Kidney glomerular epithelial cell (primary cell): Measurements from ENCODE around the gene CSH2.

Experiments
- DNase-seq: peaks from one replicate; lab custom pipeline; 2025; lab: John Stamatoyannopoulos, UW

The CSH2 gene

GRCh38 chr17:63834431-63835166, 38.9 kb downstream of the CSH2 start:
- peak; percentile 50 for DNase-seq

- no peak for DNase-seq
These were observed 39.6 kb downstream of the CSH2 start for GRCh38 chr17:63833741-63834373.

DNA sequence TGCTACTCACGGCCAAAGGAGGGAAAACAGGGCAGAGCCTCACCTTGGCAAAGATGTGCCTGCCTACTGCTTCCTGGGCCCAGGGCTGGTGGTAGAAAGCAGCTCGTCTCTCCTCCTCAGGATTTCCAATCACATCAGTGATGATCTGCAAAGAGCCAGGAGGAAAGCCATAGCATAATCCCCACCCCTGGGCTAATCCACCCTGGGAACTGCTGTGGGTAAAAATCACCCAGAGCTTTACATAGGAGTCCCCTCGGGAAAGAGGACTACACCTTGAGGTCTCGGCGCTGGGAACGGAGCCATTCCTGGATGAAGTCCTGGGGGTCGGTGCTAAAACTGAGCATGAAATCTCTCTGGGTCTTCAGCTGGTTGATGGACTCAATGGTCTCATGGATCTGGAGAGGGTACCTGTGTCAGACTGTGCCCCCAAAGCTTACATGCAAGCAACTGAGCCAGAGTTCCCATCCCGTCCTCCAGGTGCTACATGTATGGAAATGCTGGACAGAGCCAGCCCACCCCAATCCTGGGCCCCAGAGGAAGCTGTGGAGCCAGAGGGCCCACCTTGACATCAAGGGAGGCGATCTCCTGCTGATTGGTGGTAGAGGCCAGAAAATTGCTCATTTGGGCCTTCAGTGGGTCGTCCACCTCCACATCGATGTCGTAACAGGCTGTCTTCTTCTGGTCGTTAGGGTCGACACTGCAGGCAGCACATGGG, 40.3 kb downstream of the CSH2 start:
- DNase-seq, result no peak

DNA sequence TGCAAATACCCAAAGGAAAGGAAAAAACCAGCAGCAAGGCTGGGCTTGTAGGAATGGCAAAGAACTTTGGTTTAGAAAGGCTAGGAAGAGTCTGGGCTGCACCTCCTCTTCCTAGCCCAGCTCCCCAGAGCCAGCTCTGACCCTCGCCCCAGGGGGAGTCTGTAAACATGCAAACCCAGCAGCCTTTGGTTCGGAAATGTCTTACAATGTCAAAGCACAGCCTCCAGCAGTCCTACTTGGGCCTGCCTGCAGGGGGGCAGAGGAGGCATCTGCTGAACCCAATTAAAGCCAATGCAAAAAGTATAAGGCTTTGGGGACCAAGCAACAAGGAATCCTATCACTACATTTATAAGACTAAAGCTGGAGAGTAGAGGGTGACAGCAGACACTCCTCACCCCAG, 41.0 kb downstream of the CSH2 start:
- DNase-seq, result no peak

- DNase-seq, result no peak
These were observed 41.5 kb downstream of the CSH2 start for GRCh38 chr17:63832014-63832413.

DNA sequence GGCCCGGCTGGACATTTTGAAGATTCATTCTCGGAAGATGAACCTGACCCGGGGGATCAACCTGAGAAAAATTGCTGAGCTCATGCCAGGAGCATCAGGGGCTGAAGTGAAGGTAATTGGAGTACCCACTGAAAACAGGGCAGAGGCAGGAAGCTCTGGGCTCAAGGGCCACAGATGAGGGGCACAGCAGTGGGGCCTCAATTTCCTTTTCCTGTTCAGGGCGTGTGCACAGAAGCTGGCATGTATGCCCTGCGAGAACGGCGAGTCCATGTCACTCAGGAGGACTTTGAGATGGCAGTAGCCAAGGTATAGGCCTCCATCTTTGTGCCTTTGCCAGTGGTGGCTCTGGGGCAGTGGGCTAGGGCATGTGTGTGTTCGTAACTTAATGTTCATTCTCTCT, 42.0 kb downstream of the CSH2 start:
- DNase-seq, result no peak

DNA sequence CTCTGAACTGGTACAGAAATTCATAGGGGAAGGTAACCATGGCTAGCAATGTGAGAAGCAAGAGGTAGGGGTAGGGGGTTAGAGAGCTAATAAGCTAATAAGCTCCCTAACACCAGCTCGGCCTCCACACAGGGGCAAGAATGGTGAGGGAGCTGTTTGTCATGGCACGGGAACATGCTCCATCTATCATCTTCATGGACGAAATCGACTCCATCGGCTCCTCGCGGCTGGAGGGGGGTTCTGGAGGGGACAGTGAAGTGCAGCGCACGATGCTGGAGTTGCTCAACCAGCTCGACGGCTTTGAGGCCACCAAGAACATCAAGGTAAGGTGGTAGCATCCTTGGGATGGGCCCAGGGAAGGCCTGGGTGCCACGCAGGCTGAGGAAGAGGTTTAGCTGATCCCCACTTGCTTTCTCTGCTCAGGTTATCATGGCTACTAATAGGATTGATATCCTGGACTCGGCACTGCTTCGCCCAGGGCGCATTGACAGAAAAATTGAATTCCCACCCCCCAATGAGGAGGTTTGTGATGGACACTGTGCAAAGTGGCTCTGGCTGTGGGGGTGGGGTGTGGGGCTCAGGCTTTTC, 42.5 kb downstream of the CSH2 start:
- no peak for DNase-seq

- DNase-seq, result no peak
These were observed 43.2 kb downstream of the CSH2 start for GRCh38 chr17:63830278-63830677.

DNA sequence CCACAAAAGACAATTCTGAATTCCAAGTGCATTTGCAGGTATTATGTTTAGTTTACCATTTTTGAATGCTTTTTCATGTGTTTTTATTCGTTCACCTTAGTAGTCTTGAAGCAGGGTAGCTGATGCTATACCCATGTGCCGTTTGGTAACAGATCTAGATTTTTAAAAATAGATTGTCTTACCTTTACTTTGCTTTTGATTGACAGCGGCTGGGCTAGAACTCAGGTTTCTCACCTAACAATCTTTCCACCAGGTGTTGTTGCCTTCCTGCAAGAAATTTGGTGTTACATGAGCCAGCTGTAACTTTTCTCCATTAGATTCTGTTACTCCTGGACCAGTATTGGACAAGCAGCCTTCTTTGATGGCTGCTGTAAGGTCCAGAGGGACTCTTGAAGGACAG, 44.5 kb downstream of the CSH2 start:
- no peak for DNase-seq

DNA sequence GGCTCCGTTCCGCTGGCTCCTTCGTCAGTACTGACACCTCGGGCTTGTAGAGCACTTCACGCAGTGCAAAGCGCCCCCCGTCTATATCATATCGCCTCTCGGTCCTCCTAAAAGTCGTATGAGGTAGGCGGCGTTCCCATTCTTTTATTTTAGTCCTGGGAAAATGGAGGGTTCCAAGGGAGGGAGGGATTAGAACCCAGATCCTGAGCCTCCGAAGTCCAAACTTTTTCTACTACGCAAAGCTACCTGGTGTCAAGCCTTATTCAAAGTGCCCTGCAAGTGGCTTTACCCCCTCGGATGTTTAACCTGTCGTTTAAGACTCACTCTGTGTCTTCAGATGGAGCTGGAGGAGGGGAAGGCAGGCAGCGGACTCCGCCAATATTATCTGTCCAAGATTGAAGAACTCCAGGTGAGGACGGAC, 45.7 kb downstream of the CSH2 start:
- DNase-seq, result no peak

DNA sequence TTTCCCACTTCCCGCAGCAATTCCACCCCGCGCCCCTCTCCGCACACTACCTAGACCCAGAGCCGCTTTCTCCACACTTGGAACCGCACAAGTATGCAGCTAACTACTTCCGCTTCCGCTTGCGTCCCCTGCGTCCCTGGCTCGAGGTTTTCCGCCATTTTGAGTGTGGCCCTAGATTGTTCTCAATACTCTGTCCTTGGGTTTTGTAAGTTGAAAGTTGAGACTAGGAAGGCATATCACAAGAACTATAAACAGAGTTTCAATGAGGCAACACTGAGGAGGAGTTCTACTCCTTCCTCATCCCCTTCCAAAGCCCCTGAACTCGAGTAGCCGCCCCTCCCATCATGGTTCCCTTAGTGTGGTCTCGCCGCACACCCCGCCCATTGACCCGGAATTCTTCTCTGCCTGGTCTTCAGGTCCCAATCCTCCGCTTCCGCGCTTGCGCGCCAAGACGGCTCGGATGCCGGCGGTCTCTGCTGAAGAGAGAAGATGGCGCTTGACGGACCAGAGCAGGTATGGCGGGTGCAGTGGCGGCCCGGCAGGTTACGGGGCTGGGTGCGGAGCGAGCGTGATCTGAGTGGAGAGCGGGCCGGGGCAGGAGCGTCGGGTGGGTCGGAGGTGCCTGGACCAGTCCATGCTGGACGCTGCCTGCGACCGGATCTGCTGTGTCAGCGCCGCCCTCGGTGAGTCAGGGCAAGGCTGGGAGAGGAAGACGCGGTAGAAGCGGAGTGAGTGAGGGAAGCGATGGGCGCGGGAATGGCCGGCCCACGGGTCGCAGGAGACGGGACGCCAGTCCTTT, 46.3 kb downstream of the CSH2 start, which contains the start of the genes FTSJ3 and PSMC5:
TSS of gene FTSJ3 (minus strand) at position 662 of the 799 bp plus-strand sequence. CDS start 761 bp downstream, outside the sequence.
TSS of gene PSMC5 (plus strand) at position 430 of the 799 bp plus-strand sequence. CDS start at position 490, 60 bp downstream.
- peak; percentile 97 for DNase-seq

- DNase-seq, result peak; percentile 14
These were observed 46.9 kb downstream of the CSH2 start for GRCh38 chr17:63826468-63827001.

DNA sequence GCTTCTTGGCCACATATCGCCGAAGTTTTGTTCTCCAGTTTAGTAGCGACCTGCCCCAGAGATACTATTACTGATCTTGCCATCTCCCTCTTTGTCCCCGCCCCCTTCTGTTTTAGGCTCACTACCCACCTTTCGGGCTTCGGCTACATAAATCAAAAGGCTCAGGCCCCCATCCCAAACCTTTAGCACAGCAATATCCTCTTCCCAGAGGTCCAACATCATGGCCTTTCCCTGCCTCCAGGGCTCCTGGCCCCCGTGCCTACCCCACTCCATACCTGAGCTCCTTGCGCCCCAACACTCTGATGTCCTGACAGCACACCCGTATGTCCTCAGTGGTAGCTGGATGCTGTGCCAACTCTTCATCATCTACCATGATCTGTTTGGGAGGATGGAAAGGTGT, 49.1 kb downstream of the CSH2 start:
- no peak for DNase-seq

DNA sequence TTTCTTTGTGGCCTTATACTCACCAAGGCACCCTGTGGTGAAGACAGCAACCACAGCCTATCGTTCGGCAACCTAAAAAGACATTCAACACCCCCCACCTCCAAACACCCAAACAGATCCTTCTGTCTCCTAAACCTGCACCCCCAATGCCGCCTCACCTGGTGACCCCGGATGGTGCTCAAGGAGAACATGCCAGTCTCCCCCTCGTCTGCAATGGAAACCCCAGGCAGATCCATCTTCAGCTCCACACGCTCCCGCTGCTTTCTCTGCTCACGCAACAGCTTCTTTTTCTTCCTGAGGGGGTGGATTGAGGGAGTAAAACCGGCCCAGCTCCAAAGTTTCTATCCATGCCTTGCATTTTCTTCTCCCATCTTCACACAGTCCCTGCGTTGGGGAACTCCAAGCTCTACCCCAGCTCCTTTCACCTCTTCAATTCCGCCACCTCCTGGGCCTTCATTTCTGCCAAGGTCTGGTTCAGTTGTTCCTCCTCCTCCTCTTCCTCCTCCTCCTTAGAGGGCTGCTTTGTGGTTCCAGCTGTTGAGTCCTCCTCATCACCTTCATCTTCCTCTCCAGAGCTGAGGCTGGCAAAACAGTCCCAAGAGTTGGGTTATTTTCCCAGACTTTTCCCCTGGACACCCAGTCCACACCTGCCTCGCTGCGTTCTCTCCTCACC, 49.7 kb downstream of the CSH2 start:
- DNase-seq, result no peak

GRCh38 chr17:63822537-63822936, 50.9 kb downstream of the CSH2 start:
- no peak for DNase-seq
